GM19099 (cell line): Measurements from ENCODE around the gene LYL1.

Experiments
- POLR2A ChIP-seq: IDR thresholded peaks from 3 replicates; pipeline ENCODE4 v1.6.1; 2011; ENCODE audit warnings: low read depth; ENCODE audit not compliant: insufficient read length; ENCODE audit errors: extremely low read depth

The LYL1 gene

GRCh38 chr19:13082192-13083007 lies 20.3 kb downstream of the LYL1 start:
- no peak for TF ChIP-seq POLR2A

GRCh38 chr19:13079542-13079986 lies 23.1 kb downstream of the LYL1 start:
- TF ChIP-seq POLR2A: no peak

- no peak for TF ChIP-seq POLR2A
Measured at GRCh38 chr19:13078897-13079541, 23.6 kb downstream of the LYL1 start.

- TF ChIP-seq POLR2A: no peak
Measured at GRCh38 chr19:13078381-13078780, 24.3 kb downstream of the LYL1 start.

GRCh38 chr19:13077240-13077639 lies 25.4 kb downstream of the LYL1 start:
- TF ChIP-seq POLR2A: no peak

GRCh38 chr19:13076787-13077186 lies 25.9 kb downstream of the LYL1 start:
- TF ChIP-seq POLR2A: no peak

- no peak for TF ChIP-seq POLR2A
Measured at GRCh38 chr19:13076320-13076719, 26.3 kb downstream of the LYL1 start.

- TF ChIP-seq POLR2A: no peak
Measured at GRCh38 chr19:13074378-13074777, 28.3 kb downstream of the LYL1 start.

- TF ChIP-seq POLR2A: no peak
Measured at GRCh38 chr19:13073263-13073662, 29.4 kb downstream of the LYL1 start.

GRCh38 chr19:13072188-13072908 lies 30.3 kb downstream of the LYL1 start:
- TF ChIP-seq POLR2A: no peak

GRCh38 chr19:13071444-13072187 lies 31.0 kb downstream of the LYL1 start:
- TF ChIP-seq POLR2A: no peak

- no peak for TF ChIP-seq POLR2A
Measured at GRCh38 chr19:13070425-13071140, 32.1 kb downstream of the LYL1 start.

GRCh38 chr19:13069415-13070359 lies 33.0 kb downstream of the LYL1 start:
- TF ChIP-seq POLR2A: no peak
